GM23338 (cell line): ENCODE results near the gene DCHS1. TPM values are rescaled to one million over a fixed set of nuclear protein-coding genes. Genes with fewer than 3 reads are reported as not detected.

ENCODE experiments used
- ATAC-seq: fragments of 200-7000 bp; cut with Tn5 transposase; 3 replicates; pipeline ENCODE4 v1.9.1; 2020
- DNase-seq: peaks from one replicate; pipeline ENCODE4 v3.0.0-alpha.2; 2015; ENCODE audit warnings: low spot score
- H2AFZ ChIP-seq: fragments of 200-600 bp; sonication (generic); 2 replicates; pipeline ENCODE4 v1.8.0; 2016; ENCODE audit warnings: antibody characterized with exemption, mild to moderate bottlenecking, moderate library complexity
- H3F3A ChIP-seq: fragments of 200-600 bp; sonication (generic); replicated peaks from 2 replicates; pipeline ENCODE4 v1.8.0; 2017; ENCODE audit warnings: antibody characterized with exemption, mixed run types, low read depth
- H3K27ac ChIP-seq: fragments of 200-600 bp; sonication (generic); 2 replicates; pipeline ENCODE4 v1.6.1; 2016; ENCODE audit warnings: low read depth
- H3K27me3 ChIP-seq: fragments of 200-600 bp; sonication (generic); 2 replicates; pipeline ENCODE4 v1.8.0; 2016; ENCODE audit warnings: mild to moderate bottlenecking, mixed run types, moderate library complexity; ENCODE audit not compliant: insufficient read depth
- H3K36me3 ChIP-seq: fragments of 200-600 bp; sonication (generic); 2 replicates; pipeline ENCODE4 v1.8.0; 2016; ENCODE audit warnings: mild to moderate bottlenecking; ENCODE audit not compliant: insufficient read depth
- H3K4me1 ChIP-seq: fragments of 200-600 bp; sonication (generic); 2 replicates; pipeline ENCODE4 v1.8.0; 2016; ENCODE audit warnings: mild to moderate bottlenecking, moderate library complexity; ENCODE audit not compliant: insufficient read depth
- H3K4me2 ChIP-seq: fragments of 200-600 bp; sonication (generic); 2 replicates; pipeline ENCODE4 v1.7.1; 2017; ENCODE audit warnings: mixed run types
- H3K4me3 ChIP-seq: fragments of 200-600 bp; sonication (generic); 2 replicates; pipeline ENCODE4 v1.6.1; 2016; ENCODE audit warnings: mixed run types
- H3K79me2 ChIP-seq: fragments of 200-600 bp; sonication (generic); replicated peaks from 2 replicates; pipeline ENCODE4 v1.8.0; 2017; ENCODE audit warnings: mild to moderate bottlenecking; ENCODE audit not compliant: insufficient read depth
- H3K9me2 ChIP-seq: fragments of 200-600 bp; sonication (generic); 2 replicates; pipeline ENCODE4 v1.8.0; 2017; ENCODE audit not compliant: insufficient read depth
- H4K20me1 ChIP-seq: fragments of 200-600 bp; sonication (generic); replicated peaks from 2 replicates; pipeline ENCODE4 v1.8.0; 2017; ENCODE audit warnings: mild to moderate bottlenecking; ENCODE audit not compliant: insufficient read depth
- H3K27ac Mint-ChIP-seq: 2 replicates; pipeline ENCODE4 v1.8.0; 2020; ENCODE audit warnings: inconsistent platforms, mild to moderate bottlenecking, moderate library complexity, mixed read lengths
- H3K27me3 Mint-ChIP-seq: 3 replicates; pipeline ENCODE4 v1.8.0; 2022; ENCODE audit warnings: low read depth, mild to moderate bottlenecking, moderate library complexity, mixed read lengths, inconsistent platforms; ENCODE audit not compliant: insufficient read depth, poor library complexity
- H3K36me3 Mint-ChIP-seq: 3 replicates; pipeline ENCODE4 v1.8.0; 2021; ENCODE audit warnings: low read depth, mild to moderate bottlenecking, inconsistent platforms, moderate library complexity, mixed read lengths
- H3K4me1 Mint-ChIP-seq: 3 replicates; pipeline ENCODE4 v1.8.0; 2020; ENCODE audit warnings: mild to moderate bottlenecking, inconsistent platforms, mixed read lengths
- H3K4me3 Mint-ChIP-seq: 3 replicates; pipeline ENCODE4 v1.8.0; 2021; ENCODE audit warnings: moderate library complexity, mild to moderate bottlenecking, inconsistent platforms, mixed read lengths
- H3K9me3 Mint-ChIP-seq: 3 replicates; pipeline ENCODE4 v1.8.0; 2020; ENCODE audit warnings: moderate library complexity, mild to moderate bottlenecking, inconsistent platforms, mixed read lengths
- CREB1 ChIP-seq: fragments of 250-450 bp; sonication (Bioruptor Pico); IDR thresholded peaks from 2 replicates; pipeline ENCODE4 v1.5.0; 2020; ENCODE audit warnings: low read depth, mild to moderate bottlenecking, moderate library complexity
- CTCF ChIP-seq, 2 experiments: fragments of 200-600 bp in 1 of 2; sonication (generic) in 1 of 2; conservative IDR thresholded peaks; 2 replicates each; pipeline versions ENCODE4 v1.5.1 to v1.6.1; 2016 to 2017; ENCODE audit warnings: antibody characterized with exemption in 2 of 2, low read depth in 2 of 2, mild to moderate bottlenecking in 2 of 2, moderate library complexity in 1 of 2
- ETS1 ChIP-seq: IDR thresholded peaks from 2 replicates; pipeline ENCODE4 v1.6.1; 2016; ENCODE audit warnings: antibody characterized with exemption
- EZH2 ChIP-seq: fragments of 200-600 bp; sonication (generic); IDR thresholded peaks from one replicate; pipeline ENCODE4 v1.8.0; 2017; ENCODE audit warnings: antibody characterized with exemption, mild to moderate bottlenecking, low read depth; ENCODE audit not compliant: unreplicated experiment
- EZH2phosphoT487 ChIP-seq: fragments of 200-600 bp; sonication (generic); IDR thresholded peaks from one replicate; pipeline ENCODE4 v1.8.1; 2018; ENCODE audit warnings: antibody characterized with exemption; ENCODE audit not compliant: unreplicated experiment
- JUNB ChIP-seq: IDR thresholded peaks from one replicate; pipeline ENCODE4 v1.6.1; 2016; ENCODE audit warnings: antibody characterized with exemption; ENCODE audit not compliant: unreplicated experiment
- NANOG ChIP-seq: IDR thresholded peaks from 2 replicates; pipeline ENCODE4 v1.6.1; 2016; ENCODE audit warnings: antibody characterized with exemption, borderline replicate concordance
- POLR2AphosphoS5 ChIP-seq: IDR thresholded peaks from 2 replicates; pipeline ENCODE4 v1.6.1; 2016; ENCODE audit warnings: antibody characterized with exemption, low read depth
- REST ChIP-seq: IDR thresholded peaks from one replicate; pipeline ENCODE4 v1.6.1; 2018; ENCODE audit warnings: antibody characterized with exemption; ENCODE audit not compliant: unreplicated experiment
- STAT1 ChIP-seq: IDR thresholded peaks from one replicate; pipeline ENCODE4 v1.6.1; 2016; ENCODE audit warnings: antibody characterized with exemption; ENCODE audit not compliant: unreplicated experiment
- ZNF114 ChIP-seq: fragments of 250-450 bp; sonication (Bioruptor Pico); IDR thresholded peaks from 2 replicates; pipeline ENCODE4 v1.5.0; 2020; ENCODE audit warnings: mild to moderate bottlenecking, moderate library complexity
- ZNF331 ChIP-seq: fragments of 250-450 bp; sonication (Bioruptor Pico); IDR thresholded peaks from 2 replicates; pipeline ENCODE4 v1.5.0; 2020; ENCODE audit warnings: low read depth, mild to moderate bottlenecking, moderate library complexity
- ZNF462 ChIP-seq: fragments of 250-450 bp; sonication (Bioruptor Pico); IDR thresholded peaks from 2 replicates; pipeline ENCODE4 v1.5.0; 2020; ENCODE audit warnings: mild to moderate bottlenecking, moderate library complexity
- polyA plus RNA-seq: library from polyadenylated mRNA; unstranded; fragments of >200 nt; fragmentation: Nextera tagmentation; extraction: Ambion mirVana; gene quantifications from 2 replicates; pipeline ENCODE4 v1.2.1, GENCODE V29; 2016
- total RNA-seq: library from RNA; depleted of rRNA; stranded (reverse); fragments of >200 nt; shearing (Covaris generic); gene quantifications from 2 replicates; pipeline ENCODE4 v1.2.3, GENCODE V29; 2014

DCHS1 gene
- total and polyA plus RNA-seq, 2 experiments from 2014 or later, result 2.3 to 20.7 TPM

- TF ChIP-seq ZNF331 (CRISPR knock-in tag) (no peak), CTCF (conservative IDR thresholded peaks at IDR 0.05; ENCODE audit: low read depth in 2 of 2) (no peak), REST (no peak), NANOG (no peak), STAT1 (no peak), EZH2 (no peak), ETS1 (no peak), ZNF462 (no peak), POLR2AphosphoS5 (no peak), CREB1 (no peak), EZH2phosphoT487 (no peak), JUNB (no peak), ZNF114 (CRISPR knock-in tag) (no peak)
- H3K79me2 ChIP-seq, result peaks cover 24% of the 10 kb centered on the region
- Mint-ChIP-seq H3K4me1 (peaks cover 15% of the 10 kb centered on the region), H3K27me3 (peaks cover 20% of the 10 kb centered on the region), H3K36me3 (peaks cover 49% of the 10 kb centered on the region), H3K27ac (peak overlapping the region; percentile 73), H3K4me3 (peak overlapping the region; percentile 87; the same call in 2 of the 3 replicates), H3K9me3 (no peaks in the 10 kb centered on the region)
- H2AFZ ChIP-seq, result no peak overlapping the region
- H4K20me1 ChIP-seq, result no peaks in the 10 kb centered on the region; the same call in 1 of the 2 replicates
- H3K9me2 ChIP-seq, result no peaks in the 10 kb centered on the region
- no peaks in the 10 kb centered on the region for H3K27me3 ChIP-seq
- ATAC-seq, result peak; percentile 4
- DNase-seq, result peak; percentile 38
- peaks cover 10% of the 10 kb centered on the region; the same call in 1 of the 2 replicates for H3F3A ChIP-seq
- H3K4me2 ChIP-seq, result peak overlapping the region; percentile 92
- H3K4me3 ChIP-seq, result peak overlapping the region; percentile 80
- H3K27ac ChIP-seq, result peak overlapping the region; percentile 69; the same call in 1 of the 2 replicates
- peaks cover 23% of the 10 kb centered on the region for H3K4me1 ChIP-seq
- H3K36me3 ChIP-seq, result peaks cover 35% of the 10 kb centered on the region
These were observed 44.3 kb downstream of the DCHS1 start for GRCh38 chr11:6611092-6611962.
